ENCODE results near the gene DCAF8. TPM values are rescaled to one million over a fixed set of nuclear protein-coding genes. Genes with fewer than 3 reads are reported as not detected.

Gene DCAF8
- total RNA-seq, 2 donors from 2014 or later, result 124 to 167 TPM

DNA sequence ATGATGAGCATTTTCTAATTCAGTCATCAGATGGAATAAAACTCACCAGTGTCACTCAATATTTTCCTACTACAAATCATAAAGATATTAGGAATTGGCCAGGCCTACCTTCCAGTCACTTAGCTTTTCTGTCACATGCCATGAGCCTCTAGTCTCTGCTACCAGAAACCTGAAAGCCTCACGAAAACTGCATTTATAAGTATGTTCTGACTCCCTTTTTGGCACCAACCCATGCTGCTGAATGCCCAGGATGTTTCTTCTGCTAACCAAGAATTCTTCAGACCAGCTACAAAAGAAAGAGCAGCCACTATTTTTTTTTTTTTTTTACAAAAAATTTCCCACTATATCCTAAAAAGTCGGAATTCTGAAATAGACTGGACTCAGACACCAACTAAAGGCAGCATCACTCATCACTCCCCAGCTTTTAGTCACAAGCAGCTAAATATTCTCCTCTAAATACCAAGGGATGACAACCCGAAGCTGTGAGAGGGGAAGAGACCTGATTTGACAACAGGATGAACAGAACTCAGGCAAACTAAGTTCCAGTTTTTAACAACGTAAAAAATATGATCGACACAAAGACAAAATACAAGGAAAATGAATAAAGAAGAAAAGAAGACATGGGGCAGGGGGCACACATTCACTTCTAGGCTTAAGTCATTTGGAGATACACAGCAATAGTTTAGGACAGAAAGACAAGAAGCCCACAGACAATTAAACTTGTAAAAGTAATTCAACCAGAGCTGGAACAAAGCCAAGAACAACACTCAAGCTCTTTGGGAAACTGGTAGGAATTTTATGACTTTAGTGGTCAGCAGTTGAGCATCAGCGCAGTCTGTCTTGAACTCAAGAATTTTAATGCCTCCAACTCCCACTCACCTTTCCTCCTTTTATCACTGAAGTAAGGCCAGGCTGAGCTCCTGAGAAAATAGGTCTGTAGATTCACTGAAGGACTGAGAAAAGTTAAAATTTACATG, 1.7 kb downstream of the DCAF8 start:
- no peaks in the 10 kb centered on the region for H3K9me3 ChIP-seq
- H3K36me3 ChIP-seq, result no peaks in the 10 kb centered on the region
- ATAC-seq (ENCODE audit: insufficient number of reproducible peaks, low FRiP score, low read depth) (no peak), DNase-seq (ENCODE audit: low spot score) (no peak)
- no peaks in the 10 kb centered on the region for H3K27me3 ChIP-seq (replicated peaks; ENCODE audit: insufficient read depth)
- H3K4me1 ChIP-seq (ENCODE audit: control insufficient read depth in 1 of 2, low read depth in 2 of 2), result peaks cover 39 to 55% of the 10 kb centered on the region in 2 donors
- peak overlapping the region; percentile 97 to 99 for H3K27ac ChIP-seq
- peak overlapping the region; percentile 100 for H3K4me3 ChIP-seq
- TF ChIP-seq, protein P1, sequence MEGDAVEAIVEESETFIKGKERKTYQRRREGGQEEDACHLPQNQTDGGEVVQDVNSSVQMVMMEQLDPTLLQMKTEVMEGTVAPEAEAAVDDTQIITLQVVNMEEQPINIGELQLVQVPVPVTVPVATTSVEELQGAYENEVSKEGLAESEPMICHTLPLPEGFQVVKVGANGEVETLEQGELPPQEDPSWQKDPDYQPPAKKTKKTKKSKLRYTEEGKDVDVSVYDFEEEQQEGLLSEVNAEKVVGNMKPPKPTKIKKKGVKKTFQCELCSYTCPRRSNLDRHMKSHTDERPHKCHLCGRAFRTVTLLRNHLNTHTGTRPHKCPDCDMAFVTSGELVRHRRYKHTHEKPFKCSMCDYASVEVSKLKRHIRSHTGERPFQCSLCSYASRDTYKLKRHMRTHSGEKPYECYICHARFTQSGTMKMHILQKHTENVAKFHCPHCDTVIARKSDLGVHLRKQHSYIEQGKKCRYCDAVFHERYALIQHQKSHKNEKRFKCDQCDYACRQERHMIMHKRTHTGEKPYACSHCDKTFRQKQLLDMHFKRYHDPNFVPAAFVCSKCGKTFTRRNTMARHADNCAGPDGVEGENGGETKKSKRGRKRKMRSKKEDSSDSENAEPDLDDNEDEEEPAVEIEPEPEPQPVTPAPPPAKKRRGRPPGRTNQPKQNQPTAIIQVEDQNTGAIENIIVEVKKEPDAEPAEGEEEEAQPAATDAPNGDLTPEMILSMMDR (IDR thresholded peaks at IDR 0.05), result no peak

DNA sequence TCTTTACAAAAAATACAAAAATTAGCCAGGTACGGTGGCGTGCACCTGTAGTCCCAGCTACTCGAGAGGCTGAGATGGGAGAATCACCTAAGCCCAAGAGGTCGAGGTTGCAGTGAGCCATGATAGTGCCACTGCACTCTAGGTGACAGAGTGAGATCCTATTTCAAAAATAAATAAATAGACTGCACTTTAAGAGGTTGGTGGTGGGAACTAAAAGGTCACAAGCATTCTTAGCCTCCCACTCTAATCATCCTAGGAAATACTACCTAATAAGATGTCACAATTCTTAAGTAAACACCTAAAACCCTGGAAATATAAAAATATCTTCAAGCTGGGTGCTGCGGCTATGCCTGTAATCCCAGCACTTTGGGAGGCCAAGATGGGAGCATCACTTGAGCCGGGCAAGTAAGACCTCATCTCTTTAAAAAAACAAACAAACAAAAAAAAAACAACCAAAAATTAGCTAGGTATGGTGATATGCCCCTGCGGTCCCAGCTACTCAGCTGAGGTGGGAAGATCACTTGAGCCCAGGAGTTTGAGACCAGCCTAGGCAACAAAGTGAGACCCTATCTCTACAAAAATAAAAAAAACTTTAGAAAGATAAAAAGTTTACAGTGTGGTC, 4.1 kb downstream of the DCAF8 start:
- Histone ChIP-seq H3K27ac (no peak overlapping the region), H3K36me3 (no peaks in the 10 kb centered on the region), H3K27me3 (replicated peaks; ENCODE audit: insufficient read depth) (no peaks in the 10 kb centered on the region), H3K4me1 (ENCODE audit: control insufficient read depth in 1 of 2, low read depth in 2 of 2) (peaks cover 39 to 59% of the 10 kb centered on the region in 2 donors), H3K4me3 (no peak overlapping the region), H3K9me3 (no peaks in the 10 kb centered on the region)
- ATAC-seq (ENCODE audit: insufficient number of reproducible peaks, low FRiP score, low read depth), result no peak
- DNase-seq (ENCODE audit: low spot score), result no peak
- TF ChIP-seq, protein P1 (IDR thresholded peaks at IDR 0.05), result no peak

DNA sequence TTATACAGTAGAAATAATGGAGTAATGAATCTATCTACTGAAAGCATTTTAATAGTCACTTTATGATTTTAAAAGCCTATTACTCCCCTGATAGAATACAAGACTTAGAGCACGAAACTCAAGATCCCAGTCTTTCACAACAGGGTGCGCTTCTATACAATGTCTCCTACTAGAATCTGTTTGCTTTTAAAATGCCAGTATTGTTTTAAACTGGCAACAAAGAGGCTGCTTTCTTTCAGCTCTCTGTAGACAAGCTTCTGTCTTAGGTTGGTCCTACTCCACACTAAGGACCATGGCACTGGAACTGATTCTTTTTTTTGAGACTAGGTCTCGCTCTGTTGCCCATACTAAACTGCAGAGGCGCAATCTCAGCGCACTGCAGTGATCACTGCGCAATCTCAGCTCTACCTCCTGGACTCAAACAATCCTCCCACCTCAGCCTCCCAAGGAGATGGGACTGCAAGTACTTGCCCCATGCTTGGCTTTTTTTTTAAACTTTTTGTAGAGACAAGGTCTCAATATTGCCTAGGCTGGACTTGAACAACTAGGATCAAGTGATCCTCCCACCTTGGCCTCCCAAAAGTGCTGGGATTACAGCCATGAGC, 4.8 kb downstream of the DCAF8 start:
- H3K27me3 ChIP-seq (replicated peaks; ENCODE audit: insufficient read depth), result no peaks in the 10 kb centered on the region
- no peak overlapping the region for H3K4me3 ChIP-seq
- no peaks in the 10 kb centered on the region for H3K9me3 ChIP-seq
- no peak for DNase-seq (ENCODE audit: low spot score)
- TF ChIP-seq, protein P1 (IDR thresholded peaks at IDR 0.05), result no peak
- no peaks in the 10 kb centered on the region for H3K36me3 ChIP-seq
- H3K4me1 ChIP-seq (ENCODE audit: control insufficient read depth in 1 of 2, low read depth in 2 of 2), result peaks cover 36 to 59% of the 10 kb centered on the region in 2 donors
- ATAC-seq (ENCODE audit: insufficient number of reproducible peaks, low FRiP score, low read depth), result no peak
- no peak overlapping the region for H3K27ac ChIP-seq

DNA sequence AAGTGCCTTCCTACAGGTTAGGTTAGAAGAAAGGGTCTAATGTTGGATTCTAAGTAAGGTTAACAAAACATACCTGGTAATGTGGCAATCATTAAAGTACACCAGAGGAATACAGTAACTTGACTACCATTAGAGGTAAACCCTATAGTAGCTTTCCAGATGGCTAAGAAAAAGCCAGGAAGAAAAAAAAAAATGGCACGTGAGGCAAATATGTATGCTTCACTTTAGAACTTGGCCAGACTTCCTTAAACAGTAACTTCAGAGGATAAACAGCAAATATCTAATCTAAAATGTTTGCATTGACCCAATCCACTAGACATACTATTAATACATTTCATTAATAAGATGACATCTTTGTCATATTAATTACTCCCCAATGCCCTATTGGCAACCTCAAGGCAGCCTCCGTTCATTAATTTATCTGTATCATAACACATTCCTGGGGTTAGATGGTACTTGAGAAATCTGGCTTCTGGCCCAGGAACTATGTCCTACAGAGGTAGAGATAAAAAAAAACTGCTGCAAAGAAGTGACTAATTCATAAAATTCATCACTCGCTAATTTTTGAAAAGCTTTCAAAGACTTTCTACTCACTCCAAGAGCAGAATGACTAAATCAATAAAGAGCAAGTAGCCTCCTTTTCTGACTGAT, 5.8 kb downstream of the DCAF8 start:
- TF ChIP-seq, protein P1 (IDR thresholded peaks at IDR 0.05), result no peak
- DNase-seq (ENCODE audit: low spot score), result no peak
- H3K9me3 ChIP-seq, result no peaks in the 10 kb centered on the region
- no peak overlapping the region for H3K27ac ChIP-seq
- no peaks in the 10 kb centered on the region for H3K36me3 ChIP-seq
- ATAC-seq (ENCODE audit: insufficient number of reproducible peaks, low FRiP score, low read depth), result no peak
- peaks cover 36 to 62% of the 10 kb centered on the region in 2 donors for H3K4me1 ChIP-seq (ENCODE audit: control insufficient read depth in 1 of 2, low read depth in 2 of 2)
- H3K27me3 ChIP-seq (replicated peaks; ENCODE audit: insufficient read depth), result no peaks in the 10 kb centered on the region
- no peak overlapping the region for H3K4me3 ChIP-seq
